ENCODE measurements around the gene CA5A.
"Not testable (repeated sequence)": the region's sequence is repeated elsewhere in the genome, so short reads cannot be mapped to it uniquely, and the experiment has no call there.

Gene CA5A

GRCh38 chr16:87881324-87882200 is 54.8 kb downstream of the CA5A start:
- no peak for DNase-seq (ENCODE audit: low read depth in 1 of 2, low spot score in 1 of 2)
- Histone ChIP-seq H3K27me3 (ENCODE audit: insufficient read depth, poor library complexity, severe bottlenecking) (no peaks in the 10 kb centered on the region), H3K27ac (replicated peaks) (no peak overlapping the region), H3K4me3 (replicated peaks; ENCODE audit: insufficient read depth, low read length) (no peak overlapping the region)
- no peak for TF ChIP-seq GABPA (IDR thresholded peaks at IDR 0.05; ENCODE audit: low read depth)
- no peak for TF ChIP-seq SPI1 (IDR thresholded peaks at IDR 0.05; ENCODE audit: borderline replicate concordance, low read depth)
- no peak for TF ChIP-seq POLR2AphosphoS5 (IDR thresholded peaks at IDR 0.05; ENCODE audit: low read depth)
- TF ChIP-seq CTCF (IDR thresholded peaks at IDR 0.05; ENCODE audit: insufficient read depth, low read length) = no peak

GRCh38 chr16:87880117-87880696 is 56.1 kb downstream of the CA5A start:
- no peak overlapping the region for H3K4me3 ChIP-seq (replicated peaks; ENCODE audit: insufficient read depth, low read length)
- TF ChIP-seq REST (IDR thresholded peaks at IDR 0.05; ENCODE audit: insufficient replicate concordance, low read depth) = no peak
- H3K27ac ChIP-seq (replicated peaks) = no peak overlapping the region
- no peaks in the 10 kb centered on the region for H3K27me3 ChIP-seq (ENCODE audit: insufficient read depth, poor library complexity, severe bottlenecking)
- no peak for DNase-seq (ENCODE audit: low read depth in 1 of 2, low spot score in 1 of 2)

GRCh38 chr16:87879411-87880013 is 56.8 kb downstream of the CA5A start:
- H3K4me3 ChIP-seq (replicated peaks; ENCODE audit: insufficient read depth, low read length); H3K27me3 ChIP-seq (ENCODE audit: insufficient read depth, poor library complexity, severe bottlenecking); H3K27ac ChIP-seq (replicated peaks); DNase-seq (ENCODE audit: low read depth in 1 of 2, low spot score in 1 of 2): not testable (repeated sequence)

GRCh38 chr16:87878704-87879103 is 57.6 kb downstream of the CA5A start:
- no peak overlapping the region for H3K4me3 ChIP-seq (replicated peaks; ENCODE audit: insufficient read depth, low read length)
- H3K27ac ChIP-seq (replicated peaks) = no peak overlapping the region
- H3K27me3 ChIP-seq (ENCODE audit: insufficient read depth, poor library complexity, severe bottlenecking) = no peaks in the 10 kb centered on the region
- no peak for DNase-seq (ENCODE audit: low read depth in 1 of 2, low spot score in 1 of 2)
- TF ChIP-seq POLR2AphosphoS5 (IDR thresholded peaks at IDR 0.05; ENCODE audit: low read depth) (no peak), SPI1 (IDR thresholded peaks at IDR 0.05; ENCODE audit: borderline replicate concordance, low read depth) (no peak), REST (IDR thresholded peaks at IDR 0.05; ENCODE audit: insufficient replicate concordance, low read depth) (no peak), GABPA (IDR thresholded peaks at IDR 0.05; ENCODE audit: low read depth) (no peak)

GRCh38 chr16:87877942-87878507 is 58.3 kb downstream of the CA5A start:
- H3K4me3 ChIP-seq (replicated peaks; ENCODE audit: insufficient read depth, low read length) = no peak overlapping the region
- no peak overlapping the region for H3K27ac ChIP-seq (replicated peaks)
- DNase-seq (ENCODE audit: low read depth in 1 of 2, low spot score in 1 of 2) = no peak
- no peaks in the 10 kb centered on the region for H3K27me3 ChIP-seq (ENCODE audit: insufficient read depth, poor library complexity, severe bottlenecking)
- no peak for TF ChIP-seq CTCF (IDR thresholded peaks at IDR 0.05; ENCODE audit: insufficient read depth, low read length)
- no peak for TF ChIP-seq SPI1 (IDR thresholded peaks at IDR 0.05; ENCODE audit: borderline replicate concordance, low read depth)
- no peak for TF ChIP-seq POLR2AphosphoS5 (IDR thresholded peaks at IDR 0.05; ENCODE audit: low read depth)
- no peak for TF ChIP-seq REST (IDR thresholded peaks at IDR 0.05; ENCODE audit: insufficient replicate concordance, low read depth)
- TF ChIP-seq GABPA (IDR thresholded peaks at IDR 0.05; ENCODE audit: low read depth) = no peak

Data from HL-60 (cell line).